OCI-LY1 (cell line): ENCODE data around the gene MS4A4A.

Experiments
- H2AFZ ChIP-seq: fragments of 200-600 bp; sonication (generic), shearing (Covaris generic); 2 replicates; pipeline ENCODE4 v1.6.0; 2014; ENCODE audit warnings: antibody characterized with exemption, mild to moderate bottlenecking, low read length
- H3F3A ChIP-seq: fragments of 200-600 bp; sonication (generic), shearing (Covaris generic); 2 replicates; pipeline ENCODE4 v1.6.0; 2014; ENCODE audit warnings: mild to moderate bottlenecking, antibody characterized with exemption, low read length, moderate library complexity; ENCODE audit not compliant: insufficient read depth
- H3K27ac ChIP-seq: fragments of 200-600 bp; sonication (generic); 2 replicates; pipeline ENCODE4 v1.5.1; 2014; ENCODE audit warnings: low read length, mixed run types, mild to moderate bottlenecking, low read depth; ENCODE audit not compliant: poor library complexity, severe bottlenecking
- H3K27me3 ChIP-seq: fragments of 200-600 bp; sonication (generic); 2 replicates; pipeline ENCODE4 v1.6.0; 2014; ENCODE audit warnings: antibody characterized with exemption, mild to moderate bottlenecking, low read length, moderate library complexity; ENCODE audit not compliant: insufficient read depth
- H3K36me3 ChIP-seq: fragments of 200-600 bp; sonication (generic); 2 replicates; pipeline ENCODE4 v1.6.1; 2014; ENCODE audit warnings: mild to moderate bottlenecking, antibody characterized with exemption, low read length, moderate library complexity, mixed read lengths; ENCODE audit not compliant: insufficient read depth
- H3K4me1 ChIP-seq: fragments of 200-600 bp; sonication (generic); 2 replicates; pipeline ENCODE4 v1.5.1; 2014; ENCODE audit warnings: mild to moderate bottlenecking, low read length, moderate library complexity; ENCODE audit not compliant: insufficient read depth, severe bottlenecking
- H3K4me2 ChIP-seq: fragments of 200-600 bp; sonication (generic), shearing (Covaris generic); 2 replicates; pipeline ENCODE4 v1.6.1; 2014; ENCODE audit warnings: low read length
- H3K4me3 ChIP-seq: fragments of 200-600 bp; sonication (generic); 2 replicates; pipeline ENCODE4 v1.5.1; 2014; ENCODE audit warnings: low read length, low read depth, mild to moderate bottlenecking, mixed read lengths; ENCODE audit not compliant: poor library complexity, severe bottlenecking
- H3K79me2 ChIP-seq: fragments of 200-600 bp; shearing (Covaris generic); 2 replicates; pipeline ENCODE4 v1.6.1; 2016; ENCODE audit warnings: mixed run types, low read length, mixed read lengths; ENCODE audit not compliant: insufficient read depth
- H3K9ac ChIP-seq: fragments of 200-600 bp; sonication (generic), shearing (Covaris generic); 2 replicates; pipeline ENCODE4 v1.6.1; 2014; ENCODE audit warnings: mild to moderate bottlenecking, low read length, mixed read lengths
- H3K9me2 ChIP-seq: fragments of 200-600 bp; sonication (generic), shearing (Covaris generic); 2 replicates; pipeline ENCODE4 v1.6.1; 2014; ENCODE audit warnings: low read depth, mild to moderate bottlenecking, low read length, mixed read lengths
- H3K9me3 ChIP-seq: fragments of 200-600 bp; shearing (Covaris generic); 2 replicates; pipeline ENCODE4 v1.6.1; 2014; ENCODE audit warnings: low read length, mixed read lengths
- H4K20me1 ChIP-seq: fragments of 200-600 bp; sonication (generic), shearing (Covaris generic); 2 replicates; pipeline ENCODE4 v1.6.0; 2016; ENCODE audit warnings: mild to moderate bottlenecking, low read length; ENCODE audit not compliant: insufficient read depth
- EZH2 ChIP-seq: fragments of 200-600 bp; sonication (generic), shearing (Covaris generic); IDR thresholded peaks from 2 replicates; pipeline ENCODE4 v1.8.0; 2017; ENCODE audit warnings: borderline replicate concordance, mixed run types, mild to moderate bottlenecking, antibody characterized with exemption, low read length, moderate library complexity, mixed read lengths
- TF ChIP-seq, protein P1 (sequence below): fragments of 200-600 bp; sonication (generic), shearing (Covaris generic); IDR thresholded peaks from 2 replicates; pipeline ENCODE4 v1.5.1; 2017; ENCODE audit warnings: mild to moderate bottlenecking, antibody characterized with exemption, low read length, moderate library complexity, mixed read lengths

The MS4A4A gene

DNA sequence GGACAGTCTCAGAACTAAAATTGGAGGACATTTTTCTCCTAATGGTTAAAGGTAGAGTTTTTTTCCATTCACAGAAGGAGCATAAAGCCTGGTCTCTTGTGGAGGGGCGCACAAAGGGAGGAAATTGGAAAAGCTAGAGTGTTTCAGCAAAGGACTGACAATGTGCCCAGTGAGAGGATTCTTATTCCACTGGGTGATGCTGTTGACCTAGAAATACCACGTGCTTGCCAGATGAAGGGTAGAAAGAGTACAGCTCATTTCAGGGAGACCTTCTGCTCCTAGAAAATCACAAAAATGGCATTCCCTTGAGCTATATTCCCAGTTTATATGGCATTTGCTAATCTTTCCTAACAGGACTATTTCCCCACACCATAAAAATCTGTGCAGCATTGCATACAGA lies 67.7 kb downstream of the MS4A4A start:
- no peak for TF ChIP-seq EZH2
- TF ChIP-seq, protein P1, sequence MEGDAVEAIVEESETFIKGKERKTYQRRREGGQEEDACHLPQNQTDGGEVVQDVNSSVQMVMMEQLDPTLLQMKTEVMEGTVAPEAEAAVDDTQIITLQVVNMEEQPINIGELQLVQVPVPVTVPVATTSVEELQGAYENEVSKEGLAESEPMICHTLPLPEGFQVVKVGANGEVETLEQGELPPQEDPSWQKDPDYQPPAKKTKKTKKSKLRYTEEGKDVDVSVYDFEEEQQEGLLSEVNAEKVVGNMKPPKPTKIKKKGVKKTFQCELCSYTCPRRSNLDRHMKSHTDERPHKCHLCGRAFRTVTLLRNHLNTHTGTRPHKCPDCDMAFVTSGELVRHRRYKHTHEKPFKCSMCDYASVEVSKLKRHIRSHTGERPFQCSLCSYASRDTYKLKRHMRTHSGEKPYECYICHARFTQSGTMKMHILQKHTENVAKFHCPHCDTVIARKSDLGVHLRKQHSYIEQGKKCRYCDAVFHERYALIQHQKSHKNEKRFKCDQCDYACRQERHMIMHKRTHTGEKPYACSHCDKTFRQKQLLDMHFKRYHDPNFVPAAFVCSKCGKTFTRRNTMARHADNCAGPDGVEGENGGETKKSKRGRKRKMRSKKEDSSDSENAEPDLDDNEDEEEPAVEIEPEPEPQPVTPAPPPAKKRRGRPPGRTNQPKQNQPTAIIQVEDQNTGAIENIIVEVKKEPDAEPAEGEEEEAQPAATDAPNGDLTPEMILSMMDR = peak; percentile 41
- Histone ChIP-seq H4K20me1 (no peaks in the 10 kb centered on the region), H3K4me3 (no peak overlapping the region), H3K4me2 (no peak overlapping the region), H3K9ac (no peak overlapping the region), H2AFZ (no peak overlapping the region), H3K4me1 (no peaks in the 10 kb centered on the region), H3K9me2 (no peaks in the 10 kb centered on the region), H3K27me3 (0 out of 2 replicates have a peak, but pooled peaks cover 7% of the 10 kb centered on the region), H3K36me3 (no peaks in the 10 kb centered on the region), H3K27ac (no peak overlapping the region), H3K9me3 (no peaks in the 10 kb centered on the region), H3F3A (no peaks in the 10 kb centered on the region), H3K79me2 (no peaks in the 10 kb centered on the region)

DNA sequence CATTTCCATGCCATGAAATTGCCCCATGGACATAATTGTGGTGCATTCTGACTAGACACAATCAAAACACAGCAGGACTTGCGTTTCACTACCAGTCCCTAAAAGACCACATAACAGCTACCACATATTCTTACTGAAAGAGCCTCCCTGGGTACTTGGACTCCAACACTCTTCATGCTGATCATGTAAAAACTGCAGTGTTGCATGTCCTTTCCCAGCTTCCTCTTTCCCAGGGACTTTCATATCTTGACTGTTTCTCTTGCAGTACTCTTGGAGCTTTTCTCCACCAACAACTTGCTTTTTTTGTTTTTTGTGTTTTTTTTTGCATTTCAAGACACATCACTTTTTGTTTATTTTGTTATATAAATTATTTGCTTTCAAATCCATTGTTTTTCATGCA lies 69.5 kb downstream of the MS4A4A start:
- Histone ChIP-seq H3F3A (no peaks in the 10 kb centered on the region), H2AFZ (no peak overlapping the region), H3K9me3 (peaks cover 4% of the 10 kb centered on the region), H3K9ac (no peak overlapping the region), H3K27ac (no peak overlapping the region), H3K9me2 (no peaks in the 10 kb centered on the region), H3K4me2 (no peak overlapping the region), H3K27me3 (0 out of 2 replicates have a peak, but pooled peaks cover 7% of the 10 kb centered on the region), H3K4me1 (no peaks in the 10 kb centered on the region), H4K20me1 (no peaks in the 10 kb centered on the region), H3K4me3 (no peak overlapping the region), H3K36me3 (no peaks in the 10 kb centered on the region; the same call in 1 of the 2 replicates), H3K79me2 (no peaks in the 10 kb centered on the region)
- TF ChIP-seq, protein P1 = no peak
- no peak for TF ChIP-seq EZH2

DNA sequence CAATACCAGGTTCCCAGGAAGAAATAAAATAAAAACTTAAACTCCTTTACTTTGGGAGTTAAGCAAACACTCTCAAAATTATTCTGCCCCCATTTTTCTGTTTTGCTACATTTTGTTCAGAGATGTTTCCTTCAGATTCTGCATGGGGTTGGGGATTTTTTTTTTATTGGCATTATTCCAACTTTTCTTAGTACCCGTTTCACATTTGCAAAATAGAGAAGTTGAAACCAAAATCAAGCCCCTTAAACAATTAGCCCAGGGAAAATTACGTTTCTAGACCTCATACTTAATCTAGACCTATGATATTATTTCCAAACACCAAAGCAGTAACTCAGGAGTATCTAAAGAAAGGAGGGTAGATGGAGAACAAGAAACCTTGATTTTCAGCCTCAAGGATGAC lies 77.3 kb downstream of the MS4A4A start:
- Histone ChIP-seq H3K9me3 (peaks cover 31% of the 10 kb centered on the region), H3F3A (no peaks in the 10 kb centered on the region), H3K27ac (no peak overlapping the region), H3K9me2 (no peaks in the 10 kb centered on the region), H3K4me1 (peaks cover 16% of the 10 kb centered on the region), H3K4me3 (no peak overlapping the region), H4K20me1 (no peaks in the 10 kb centered on the region), H3K27me3 (no peaks in the 10 kb centered on the region), H3K4me2 (no peak overlapping the region), H2AFZ (no peak overlapping the region), H3K36me3 (no peaks in the 10 kb centered on the region; the same call in 1 of the 2 replicates), H3K9ac (no peak overlapping the region), H3K79me2 (no peaks in the 10 kb centered on the region)
- no peak for TF ChIP-seq EZH2
